Smooth muscle cell (in vitro differentiated cells): ENCODE measurements around the gene GNB4. TPM values are rescaled to one million over a fixed set of nuclear protein-coding genes. Genes with fewer than 3 reads are reported as not detected.

Experiments
- DNase-seq: peaks from one replicate; lab custom pipeline; 2025; ENCODE audit not compliant: unreplicated experiment; lab: John Stamatoyannopoulos, UW
- H2AFZ ChIP-seq: fragments of 200-600 bp; sonication (generic); 2 replicates; pipeline ENCODE4 v1.6.0; 2016; ENCODE audit warnings: antibody characterized with exemption, low read depth, mild to moderate bottlenecking
- H3F3A ChIP-seq: fragments of 200-600 bp; sonication (generic); 2 replicates; pipeline ENCODE4 v1.6.0; 2017; ENCODE audit warnings: antibody characterized with exemption, low read depth
- H3K27ac ChIP-seq: fragments of 200-600 bp; sonication (generic); 2 replicates; pipeline ENCODE4 v1.5.1; 2016; ENCODE audit warnings: low read depth, mild to moderate bottlenecking
- H3K27me3 ChIP-seq: fragments of 200-600 bp; sonication (generic); 2 replicates; pipeline ENCODE4 v1.6.1; 2016; ENCODE audit warnings: low read depth, mild to moderate bottlenecking
- H3K36me3 ChIP-seq: fragments of 200-600 bp; sonication (generic); 2 replicates; pipeline ENCODE4 v1.5.1; 2016; ENCODE audit warnings: low read depth
- H3K4me1 ChIP-seq: fragments of 200-600 bp; sonication (generic); 2 replicates; pipeline ENCODE4 v1.5.1; 2016; ENCODE audit warnings: low read depth
- H3K4me2 ChIP-seq: fragments of 200-600 bp; sonication (generic); 2 replicates; pipeline ENCODE4 v1.6.0; 2016; ENCODE audit warnings: mild to moderate bottlenecking
- H3K4me3 ChIP-seq: fragments of 200-600 bp; sonication (generic); 2 replicates; pipeline ENCODE4 v1.5.1; 2016; ENCODE audit warnings: mild to moderate bottlenecking
- H3K79me2 ChIP-seq: fragments of 200-600 bp; sonication (generic); 2 replicates; pipeline ENCODE4 v1.6.0; 2016; ENCODE audit warnings: low read depth, mild to moderate bottlenecking
- H3K9ac ChIP-seq: fragments of 200-600 bp; sonication (generic); 2 replicates; pipeline ENCODE4 v1.6.0; 2016; ENCODE audit warnings: low read depth
- H3K9me3 ChIP-seq: fragments of 200-600 bp; sonication (generic); replicated peaks from 2 replicates; pipeline ENCODE4 v1.5.1; 2016; ENCODE audit warnings: low read depth
- H4K20me1 ChIP-seq: fragments of 200-600 bp; sonication (generic); 2 replicates; pipeline ENCODE4 v1.6.0; 2016; ENCODE audit warnings: low read depth
- WGBS: methylation state at CpG from one replicate; pipeline ENCODE4 v1.1.7; 2016; ENCODE audit warnings: low lambda C conversion rate; 5-methylcytosine and 5-hydroxymethylcytosine counted together
- polyA plus RNA-seq: library from polyadenylated mRNA; unstranded; fragments of >200 nt; fragmentation: Nextera tagmentation; extraction: Ambion mirVana; gene quantifications from 2 replicates; pipeline ENCODE4 v1.2.1, GENCODE V29; 2016
- total RNA-seq: library from RNA; depleted of rRNA; stranded (reverse); fragments of >200 nt; gene quantifications from 2 replicates; pipeline ENCODE4 v1.2.3, GENCODE V29; 2014
- TF ChIP-seq, protein P1 (sequence below): fragments of 200-600 bp; sonication (generic); IDR thresholded peaks from 2 replicates; pipeline ENCODE4 v1.5.1; 2017; ENCODE audit warnings: borderline replicate concordance, mild to moderate bottlenecking, antibody characterized with exemption; ENCODE audit not compliant: insufficient read depth, poor library complexity, severe bottlenecking

Gene GNB4
- total and polyA plus RNA-seq, 2 experiments from 2014 or later, result 33.1 to 56.2 TPM

- no peak overlapping the region for H3K4me2 ChIP-seq
- no peak for DNase-seq
- WGBS, result 88% methylated on average over 6 of the region's 6 CpGs
- TF ChIP-seq, protein P1, sequence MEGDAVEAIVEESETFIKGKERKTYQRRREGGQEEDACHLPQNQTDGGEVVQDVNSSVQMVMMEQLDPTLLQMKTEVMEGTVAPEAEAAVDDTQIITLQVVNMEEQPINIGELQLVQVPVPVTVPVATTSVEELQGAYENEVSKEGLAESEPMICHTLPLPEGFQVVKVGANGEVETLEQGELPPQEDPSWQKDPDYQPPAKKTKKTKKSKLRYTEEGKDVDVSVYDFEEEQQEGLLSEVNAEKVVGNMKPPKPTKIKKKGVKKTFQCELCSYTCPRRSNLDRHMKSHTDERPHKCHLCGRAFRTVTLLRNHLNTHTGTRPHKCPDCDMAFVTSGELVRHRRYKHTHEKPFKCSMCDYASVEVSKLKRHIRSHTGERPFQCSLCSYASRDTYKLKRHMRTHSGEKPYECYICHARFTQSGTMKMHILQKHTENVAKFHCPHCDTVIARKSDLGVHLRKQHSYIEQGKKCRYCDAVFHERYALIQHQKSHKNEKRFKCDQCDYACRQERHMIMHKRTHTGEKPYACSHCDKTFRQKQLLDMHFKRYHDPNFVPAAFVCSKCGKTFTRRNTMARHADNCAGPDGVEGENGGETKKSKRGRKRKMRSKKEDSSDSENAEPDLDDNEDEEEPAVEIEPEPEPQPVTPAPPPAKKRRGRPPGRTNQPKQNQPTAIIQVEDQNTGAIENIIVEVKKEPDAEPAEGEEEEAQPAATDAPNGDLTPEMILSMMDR, result no peak
- no peak overlapping the region for H3K9ac ChIP-seq
- H3K4me1 ChIP-seq, result peaks cover 31% of the 10 kb centered on the region
- no peaks in the 10 kb centered on the region for H3K27me3 ChIP-seq
- no peaks in the 10 kb centered on the region for H3K79me2 ChIP-seq
- no peaks in the 10 kb centered on the region for H3K9me3 ChIP-seq
- H3K4me3 ChIP-seq, result no peak overlapping the region
- H3K36me3 ChIP-seq, result no peaks in the 10 kb centered on the region
- peaks cover 3% of the 10 kb centered on the region for H3F3A ChIP-seq
- no peak overlapping the region for H2AFZ ChIP-seq
- H3K27ac ChIP-seq, result no peak overlapping the region
- H4K20me1 ChIP-seq, result no peaks in the 10 kb centered on the region
Observed at GRCh38 chr3:179455954-179456353, 4.7 kb upstream of the GNB4 start.

GRCh38 chr3:179454887-179455286, 3.6 kb upstream of the GNB4 start:
- Histone ChIP-seq H4K20me1 (no peaks in the 10 kb centered on the region), H3F3A (peaks cover 3% of the 10 kb centered on the region), H3K79me2 (peaks cover 6% of the 10 kb centered on the region), H3K4me1 (peaks cover 29% of the 10 kb centered on the region), H3K4me2 (no peak overlapping the region), H3K9ac (no peak overlapping the region), H3K27ac (no peak overlapping the region), H3K9me3 (no peaks in the 10 kb centered on the region), H3K4me3 (no peak overlapping the region), H3K27me3 (no peaks in the 10 kb centered on the region), H3K36me3 (no peaks in the 10 kb centered on the region), H2AFZ (no peak overlapping the region)
- no peak for DNase-seq
- WGBS, result 77% methylated on average over 1 of the region's 1 CpG
- TF ChIP-seq, protein P1, result no peak

GRCh38 chr3:179453967-179454366, 2.7 kb upstream of the GNB4 start:
- 59% methylated on average over 3 of the region's 3 CpGs for WGBS
- H3K9ac ChIP-seq, result no peak overlapping the region
- TF ChIP-seq, protein P1, result no peak
- H3K4me1 ChIP-seq, result peaks cover 31% of the 10 kb centered on the region
- H3F3A ChIP-seq, result peaks cover 3% of the 10 kb centered on the region
- no peaks in the 10 kb centered on the region for H3K36me3 ChIP-seq
- no peak overlapping the region for H3K4me3 ChIP-seq
- no peak for DNase-seq
- H3K4me2 ChIP-seq, result no peak overlapping the region
- H4K20me1 ChIP-seq, result peaks cover 6% of the 10 kb centered on the region
- no peak overlapping the region for H2AFZ ChIP-seq
- peaks cover 16% of the 10 kb centered on the region for H3K79me2 ChIP-seq
- H3K27ac ChIP-seq, result no peak overlapping the region
- H3K9me3 ChIP-seq, result no peaks in the 10 kb centered on the region
- H3K27me3 ChIP-seq, result no peaks in the 10 kb centered on the region

- peak overlapping the region; percentile 75 for H3K27ac ChIP-seq
- peaks cover 17% of the 10 kb centered on the region for H4K20me1 ChIP-seq
- H3K4me3 ChIP-seq, result peak overlapping the region; percentile 84
- peak overlapping the region; percentile 87 for H2AFZ ChIP-seq
- H3K4me1 ChIP-seq, result peaks cover 28% of the 10 kb centered on the region
- no peaks in the 10 kb centered on the region for H3K9me3 ChIP-seq
- peaks cover 3% of the 10 kb centered on the region for H3F3A ChIP-seq
- H3K36me3 ChIP-seq, result no peaks in the 10 kb centered on the region
- peak overlapping the region; percentile 46 for H3K9ac ChIP-seq
- DNase-seq, result no peak
- TF ChIP-seq, protein P1, result no peak
- H3K27me3 ChIP-seq, result no peaks in the 10 kb centered on the region
- WGBS, result 83% methylated on average over 8 of the region's 8 CpGs
- H3K4me2 ChIP-seq, result peak overlapping the region; percentile 92
- peaks cover 27% of the 10 kb centered on the region for H3K79me2 ChIP-seq
Observed at GRCh38 chr3:179452872-179453271, 1.6 kb upstream of the GNB4 start.
